GM21528 (cell line): ENCODE measurements around the gene CYLD.

Experiments
- ATAC-seq: cut with Tn5 transposase; IDR thresholded peaks from one replicate; pipeline ENCODE4 v1.9.1; 2021; ENCODE audit warnings: mild to moderate bottlenecking, moderate library complexity; ENCODE audit not compliant: unreplicated experiment, low FRiP score

CYLD gene

GRCh38 chr16:50711040-50711439 lies 30.8 kb upstream of the CYLD start:
- ATAC-seq, result no peak

GRCh38 chr16:50711862-50712559 lies 29.9 kb upstream of the CYLD start:
- ATAC-seq, result no peak

DNA sequence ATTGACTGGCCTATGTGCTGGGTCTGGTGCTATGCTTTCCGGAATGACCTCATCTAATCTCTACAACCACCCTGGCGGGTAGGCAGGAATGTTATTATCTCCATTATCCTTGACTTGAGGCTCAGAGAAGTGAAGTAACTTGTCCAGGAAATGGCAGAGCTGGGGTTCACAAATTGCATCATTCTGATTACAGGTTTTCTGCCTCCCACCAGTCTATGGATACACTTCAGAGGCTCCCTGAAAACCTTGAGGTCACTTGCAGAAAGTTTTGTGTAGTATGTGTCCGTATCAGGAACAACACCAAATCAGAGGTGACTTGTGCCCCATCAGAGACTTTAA lies 29.4 kb upstream of the CYLD start:
- ATAC-seq, result no peak

- no peak for ATAC-seq
These were observed 28.9 kb upstream of the CYLD start for GRCh38 chr16:50712956-50713355.

GRCh38 chr16:50717091-50717490 lies 24.8 kb upstream of the CYLD start:
- ATAC-seq, result no peak

GRCh38 chr16:50717494-50717893 lies 24.4 kb upstream of the CYLD start:
- no peak for ATAC-seq

- no peak for ATAC-seq
These were observed 23.7 kb upstream of the CYLD start for GRCh38 chr16:50718061-50718760.

DNA sequence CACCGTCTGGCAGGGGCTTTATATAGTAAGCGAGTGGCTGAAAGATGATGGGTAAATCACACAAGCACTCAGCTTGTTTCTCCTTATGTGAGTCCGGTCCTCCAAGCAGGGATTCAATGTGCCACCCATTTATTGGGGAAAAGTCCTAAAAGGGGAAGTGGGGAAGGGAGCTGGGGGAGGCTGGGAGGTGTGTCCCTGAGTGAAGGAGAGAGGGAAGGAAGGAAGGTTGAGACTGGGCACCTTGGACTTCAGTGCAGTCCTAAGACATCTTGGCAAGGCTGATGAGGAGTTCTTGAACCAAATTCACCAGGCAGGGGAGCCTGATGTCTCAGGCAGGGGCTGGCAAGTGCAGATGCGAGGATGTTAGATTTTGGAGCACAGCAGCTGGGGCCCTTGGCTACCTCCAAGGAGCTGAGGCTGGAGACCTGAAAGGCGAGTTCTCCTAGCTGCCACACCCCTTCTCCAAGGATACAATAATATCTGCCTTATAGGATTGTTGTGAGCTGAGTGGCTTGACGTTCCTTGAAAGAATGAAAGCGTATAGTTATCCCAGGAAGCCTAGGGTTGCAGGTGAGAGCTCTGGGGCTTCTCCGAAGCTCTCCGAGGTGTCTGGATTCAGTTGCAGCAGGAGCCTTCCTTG lies 23.0 kb upstream of the CYLD start:
- ATAC-seq, result no peak

DNA sequence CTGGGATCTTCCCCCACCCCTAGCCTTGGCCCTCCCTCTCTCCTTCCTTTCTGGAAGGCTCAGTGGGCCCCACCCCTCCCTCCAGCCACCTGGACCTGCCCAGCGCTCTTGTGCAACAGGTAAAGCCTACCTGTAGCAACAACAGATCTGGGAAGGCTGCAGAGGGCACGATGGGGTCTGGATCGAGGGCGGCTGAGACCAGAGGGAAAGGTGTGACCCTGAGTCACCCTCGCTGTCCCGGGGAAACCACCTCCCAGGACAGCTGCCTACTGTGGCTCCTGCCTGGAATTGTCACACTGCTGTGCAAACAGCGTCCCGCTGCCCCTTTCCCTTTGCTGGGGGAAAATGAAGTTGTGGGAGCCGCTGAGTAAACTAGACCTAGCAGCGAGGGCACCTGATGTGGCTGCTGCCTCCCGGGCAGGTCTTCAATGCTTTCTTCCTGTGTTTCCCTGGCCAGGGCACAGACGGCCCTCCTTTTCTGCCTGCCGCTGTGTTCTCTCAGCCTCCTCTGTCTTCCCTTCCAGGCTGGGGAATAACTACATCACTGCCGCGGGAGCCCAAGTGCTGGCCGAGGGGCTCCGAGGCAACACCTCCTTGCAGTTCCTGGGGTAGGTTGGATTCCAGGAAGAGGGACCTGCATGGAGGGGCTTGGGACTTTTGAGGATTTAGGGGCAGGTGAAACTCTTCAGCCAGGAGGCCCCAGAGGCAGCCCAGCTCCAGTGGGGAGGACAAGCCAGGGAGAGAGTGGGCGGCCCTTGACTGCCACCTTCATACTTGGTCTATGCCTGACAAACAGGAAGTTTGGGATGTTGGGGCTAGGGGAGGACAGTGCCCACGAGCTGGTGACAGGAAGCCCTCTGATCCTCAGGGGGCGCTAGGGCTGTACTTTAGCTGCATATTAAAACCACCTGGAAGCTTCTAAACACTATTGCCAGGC lies 22.2 kb upstream of the CYLD start:
- ATAC-seq, result no peak

GRCh38 chr16:50721549-50722404 lies 20.1 kb upstream of the CYLD start:
- no peak for ATAC-seq

GRCh38 chr16:50722405-50722737 lies 19.5 kb upstream of the CYLD start:
- ATAC-seq, result no peak

- no peak for ATAC-seq
These were observed 18.9 kb upstream of the CYLD start for GRCh38 chr16:50722960-50723359.

- no peak for ATAC-seq
These were observed 17.6 kb upstream of the CYLD start for GRCh38 chr16:50724306-50724705.

DNA sequence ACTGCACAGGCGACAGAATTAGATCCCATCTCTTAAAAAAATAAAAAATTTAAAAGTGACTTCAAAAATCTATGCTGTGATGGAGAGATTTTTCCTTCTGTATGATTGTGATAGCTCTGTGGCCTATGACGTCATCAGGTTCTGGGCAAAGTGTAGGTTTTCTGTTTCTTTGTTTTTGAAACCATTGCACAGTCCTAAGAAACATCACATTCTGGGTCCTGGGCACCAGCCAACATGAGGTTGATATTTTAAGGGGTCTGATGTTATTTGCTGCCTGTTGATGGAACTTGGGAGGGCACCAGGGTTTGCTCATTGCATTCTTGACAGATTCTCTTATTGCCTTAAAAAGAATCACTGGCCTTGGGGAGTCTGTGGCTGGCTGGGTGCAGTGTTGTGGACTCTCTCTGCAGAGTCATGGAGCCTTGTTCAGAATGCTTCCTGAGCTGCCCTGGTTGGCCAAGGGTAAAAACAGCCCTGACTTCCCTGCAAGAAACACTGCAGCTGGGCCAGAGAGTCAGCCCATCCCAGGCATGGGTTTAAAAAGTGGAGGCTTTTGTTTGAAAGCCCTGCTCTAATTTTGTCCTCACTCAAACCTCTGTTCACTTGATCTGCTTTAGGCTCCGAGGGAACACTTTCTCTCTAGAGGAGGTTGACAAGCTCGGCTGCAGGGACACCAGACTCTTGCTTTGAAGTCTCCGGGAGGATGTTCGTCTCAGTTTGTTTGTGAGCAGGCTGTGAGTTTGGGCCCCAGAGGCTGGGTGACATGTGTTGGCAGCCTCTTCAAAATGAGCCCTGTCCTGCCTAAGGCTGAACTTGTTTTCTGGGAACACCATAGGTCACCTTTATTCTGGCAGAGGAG lies 10.5 kb upstream of the CYLD start:
- no peak for ATAC-seq

GRCh38 chr16:50731989-50732832 lies 9.7 kb upstream of the CYLD start:
- no peak for ATAC-seq

DNA sequence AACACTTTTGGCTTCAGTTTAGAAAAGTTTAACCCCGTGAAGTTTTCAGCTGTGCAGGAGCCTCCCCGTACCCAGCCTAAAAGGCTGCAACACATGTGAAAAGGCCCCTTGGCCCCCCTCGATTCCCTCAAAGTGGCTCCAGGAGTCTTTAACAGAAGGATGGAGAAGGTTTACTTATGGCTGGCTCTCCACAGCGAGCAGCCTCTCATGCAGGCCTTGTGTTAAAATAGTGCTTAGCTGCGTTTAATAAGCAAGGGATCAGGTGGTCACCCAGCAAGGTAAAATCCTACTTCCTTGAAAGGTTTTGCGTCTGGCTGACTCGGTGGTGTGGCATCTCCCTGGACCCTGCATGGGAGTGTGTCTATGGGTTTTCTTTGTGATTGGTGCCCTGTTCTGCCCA lies 8.4 kb upstream of the CYLD start:
- ATAC-seq, result no peak

DNA sequence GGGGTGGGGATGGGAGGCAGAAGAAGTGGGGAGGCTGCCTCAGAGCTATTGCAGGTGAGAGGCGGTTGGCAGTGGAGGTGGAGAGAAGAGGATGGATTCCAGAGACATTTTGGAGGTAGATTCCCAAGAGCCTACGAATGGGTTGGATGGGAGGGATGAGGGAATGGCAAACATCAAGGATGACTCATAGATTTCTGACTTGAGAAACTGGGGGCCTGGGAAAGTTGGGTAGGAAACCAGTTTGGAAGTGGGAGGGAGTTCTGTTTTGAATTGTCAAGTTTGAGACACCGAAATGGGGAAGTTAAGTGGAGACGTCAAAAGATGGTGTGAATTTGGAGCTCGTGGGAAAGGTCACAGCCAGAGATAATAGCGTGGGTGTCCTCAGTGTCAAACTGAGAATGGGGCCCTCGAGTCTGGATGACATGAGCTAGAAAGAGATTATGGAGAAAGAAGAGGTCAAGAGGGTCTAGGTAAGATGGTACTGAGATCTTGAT lies 6.2 kb upstream of the CYLD start:
- no peak for ATAC-seq

- no peak for ATAC-seq
These were observed 5.4 kb upstream of the CYLD start for GRCh38 chr16:50736448-50736847.
